Measurements from ENCODE around the gene ADGRV1.

ADGRV1 gene

GRCh38 chr5:91128604-91129003 is 570.0 kb downstream of the ADGRV1 start:
- DNase-seq (ENCODE audit: low read depth in 1 of 2, low spot score in 1 of 2) = no peak

GRCh38 chr5:91129748-91130147 is 571.2 kb downstream of the ADGRV1 start:
- no peak for DNase-seq (ENCODE audit: low read depth in 1 of 2, low spot score in 1 of 2)

- no peak for DNase-seq (ENCODE audit: low read depth in 1 of 2, low spot score in 1 of 2)
Observed at GRCh38 chr5:91130759-91131158, 572.2 kb downstream of the ADGRV1 start.

GRCh38 chr5:91132550-91132949 is 574.0 kb downstream of the ADGRV1 start:
- DNase-seq (ENCODE audit: low read depth in 1 of 2, low spot score in 1 of 2) = no peak

- no peak for DNase-seq (ENCODE audit: low read depth in 1 of 2, low spot score in 1 of 2)
Observed at GRCh38 chr5:91133183-91133582, 574.6 kb downstream of the ADGRV1 start.

- no peak for DNase-seq (ENCODE audit: low read depth in 1 of 2, low spot score in 1 of 2)
Observed at GRCh38 chr5:91135475-91136248, 577.1 kb downstream of the ADGRV1 start.

- no peak for DNase-seq (ENCODE audit: low read depth in 1 of 2, low spot score in 1 of 2)
Observed at GRCh38 chr5:91136271-91136670, 577.7 kb downstream of the ADGRV1 start.

GRCh38 chr5:91137647-91138046 is 579.0 kb downstream of the ADGRV1 start:
- no peak for DNase-seq (ENCODE audit: low read depth in 1 of 2, low spot score in 1 of 2)

GRCh38 chr5:91139572-91140200 is 581.1 kb downstream of the ADGRV1 start:
- no peak for DNase-seq (ENCODE audit: low read depth in 1 of 2, low spot score in 1 of 2)

GRCh38 chr5:91140657-91141056 is 582.1 kb downstream of the ADGRV1 start:
- DNase-seq (ENCODE audit: low read depth in 1 of 2, low spot score in 1 of 2) = no peak

GRCh38 chr5:91141642-91142041 is 583.0 kb downstream of the ADGRV1 start:
- no peak for DNase-seq (ENCODE audit: low read depth in 1 of 2, low spot score in 1 of 2)

- DNase-seq (ENCODE audit: low read depth in 1 of 2, low spot score in 1 of 2) = no peak
Observed at GRCh38 chr5:91142386-91142785, 583.8 kb downstream of the ADGRV1 start.

- no peak for DNase-seq (ENCODE audit: low read depth in 1 of 2, low spot score in 1 of 2)
Observed at GRCh38 chr5:91142819-91143218, 584.2 kb downstream of the ADGRV1 start.

- DNase-seq (ENCODE audit: low read depth in 1 of 2, low spot score in 1 of 2) = no peak
Observed at GRCh38 chr5:91143840-91144239, 585.2 kb downstream of the ADGRV1 start.

- no peak for DNase-seq (ENCODE audit: low read depth in 1 of 2, low spot score in 1 of 2)
Observed at GRCh38 chr5:91144491-91145332, 586.1 kb downstream of the ADGRV1 start.

- no peak for DNase-seq (ENCODE audit: low read depth in 1 of 2, low spot score in 1 of 2)
Observed at GRCh38 chr5:91145333-91145620, 586.7 kb downstream of the ADGRV1 start.

GRCh38 chr5:91146230-91146629 is 587.6 kb downstream of the ADGRV1 start:
- no peak for DNase-seq (ENCODE audit: low read depth in 1 of 2, low spot score in 1 of 2)

GRCh38 chr5:91146905-91147600 is 588.5 kb downstream of the ADGRV1 start:
- no peak for DNase-seq (ENCODE audit: low read depth in 1 of 2, low spot score in 1 of 2)

- DNase-seq (ENCODE audit: low read depth in 1 of 2, low spot score in 1 of 2) = no peak
Observed at GRCh38 chr5:91150234-91150633, 591.6 kb downstream of the ADGRV1 start.

GRCh38 chr5:91150636-91151035 is 592.0 kb downstream of the ADGRV1 start:
- no peak for DNase-seq (ENCODE audit: low read depth in 1 of 2, low spot score in 1 of 2)

GRCh38 chr5:91151947-91152346 is 593.4 kb downstream of the ADGRV1 start:
- no peak for DNase-seq (ENCODE audit: low read depth in 1 of 2, low spot score in 1 of 2)

GRCh38 chr5:91154338-91154737 is 595.7 kb downstream of the ADGRV1 start:
- DNase-seq (ENCODE audit: low read depth in 1 of 2, low spot score in 1 of 2) = no peak
